ENCODE measurements around the gene COPS4. TPM values are rescaled to one million over a fixed set of nuclear protein-coding genes. Genes with fewer than 3 reads are reported as not detected.
"Not testable (repeated sequence)": the region's sequence is repeated elsewhere in the genome, so short reads cannot be mapped to it uniquely, and the experiment has no call there.

COPS4 gene
- total RNA-seq, 4 donors from 2014 or later = 35.3 to 69.9 (median 50.4) TPM

DNA sequence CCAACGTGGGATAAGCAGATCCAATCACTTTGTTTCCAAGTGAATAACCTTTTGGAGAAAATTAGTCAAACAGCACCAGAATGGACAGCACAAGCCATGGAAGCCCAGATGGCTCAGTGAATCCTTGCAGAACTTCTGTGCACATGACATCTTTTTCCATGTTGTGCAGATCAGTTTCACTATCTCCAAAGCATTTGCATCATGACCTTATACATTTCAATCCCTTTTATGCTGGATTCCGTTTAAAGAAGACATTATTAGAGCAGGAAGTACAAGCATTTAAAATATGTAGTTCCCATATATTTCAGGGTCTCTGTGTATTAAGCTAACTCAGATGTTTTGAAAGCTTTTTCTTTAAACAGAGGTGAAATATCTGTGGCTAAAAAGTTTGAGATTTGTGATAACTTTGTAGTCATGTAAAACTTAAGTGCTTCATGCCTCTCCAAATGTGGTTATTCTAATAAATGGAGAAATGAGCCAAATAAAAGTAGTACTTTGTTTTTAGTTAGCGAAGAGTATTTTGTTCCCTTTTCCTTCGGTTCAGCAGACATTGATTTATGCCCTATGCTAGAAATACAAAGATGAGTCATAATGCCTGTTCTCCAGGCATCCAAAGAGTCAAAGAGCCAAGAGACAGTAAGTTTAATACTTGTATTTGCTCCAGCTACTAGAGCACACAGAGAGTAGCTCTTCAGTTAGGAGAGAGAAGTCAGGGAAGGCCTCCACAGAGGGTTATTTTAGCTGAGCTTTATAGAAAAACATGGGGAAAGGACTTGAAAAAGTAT, 40.5 kb downstream of the COPS4 start:
- H3K4me3 ChIP-seq (replicated peaks in 1 of 3) = no peak overlapping the region
- no peaks in the 10 kb centered on the region for H3K27me3 ChIP-seq
- TF ChIP-seq POLR2A (IDR thresholded peaks at IDR 0.05) = no peak
- TF ChIP-seq, protein P1, sequence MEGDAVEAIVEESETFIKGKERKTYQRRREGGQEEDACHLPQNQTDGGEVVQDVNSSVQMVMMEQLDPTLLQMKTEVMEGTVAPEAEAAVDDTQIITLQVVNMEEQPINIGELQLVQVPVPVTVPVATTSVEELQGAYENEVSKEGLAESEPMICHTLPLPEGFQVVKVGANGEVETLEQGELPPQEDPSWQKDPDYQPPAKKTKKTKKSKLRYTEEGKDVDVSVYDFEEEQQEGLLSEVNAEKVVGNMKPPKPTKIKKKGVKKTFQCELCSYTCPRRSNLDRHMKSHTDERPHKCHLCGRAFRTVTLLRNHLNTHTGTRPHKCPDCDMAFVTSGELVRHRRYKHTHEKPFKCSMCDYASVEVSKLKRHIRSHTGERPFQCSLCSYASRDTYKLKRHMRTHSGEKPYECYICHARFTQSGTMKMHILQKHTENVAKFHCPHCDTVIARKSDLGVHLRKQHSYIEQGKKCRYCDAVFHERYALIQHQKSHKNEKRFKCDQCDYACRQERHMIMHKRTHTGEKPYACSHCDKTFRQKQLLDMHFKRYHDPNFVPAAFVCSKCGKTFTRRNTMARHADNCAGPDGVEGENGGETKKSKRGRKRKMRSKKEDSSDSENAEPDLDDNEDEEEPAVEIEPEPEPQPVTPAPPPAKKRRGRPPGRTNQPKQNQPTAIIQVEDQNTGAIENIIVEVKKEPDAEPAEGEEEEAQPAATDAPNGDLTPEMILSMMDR (IDR thresholded peaks at IDR 0.05) = no peak
- peaks cover 13 to 23% of the 10 kb centered on the region in 2 donors for H3K36me3 ChIP-seq
- no peaks in the 10 kb centered on the region for H3K9me3 ChIP-seq
- DNase-seq = no peak
- 75 to 85% methylated on average over 4 of the region's 4 CpGs for WGBS, 2 donors
- intact Hi-C loops (cut with DNase I) = loop anchor here (10.0 kb wide), 1 partner anchor 189 kb away; no protein-coding TSS in a partner anchor
- no peak overlapping the region for H3K27ac ChIP-seq
- no peaks in the 10 kb centered on the region for H3K4me1 ChIP-seq

DNA sequence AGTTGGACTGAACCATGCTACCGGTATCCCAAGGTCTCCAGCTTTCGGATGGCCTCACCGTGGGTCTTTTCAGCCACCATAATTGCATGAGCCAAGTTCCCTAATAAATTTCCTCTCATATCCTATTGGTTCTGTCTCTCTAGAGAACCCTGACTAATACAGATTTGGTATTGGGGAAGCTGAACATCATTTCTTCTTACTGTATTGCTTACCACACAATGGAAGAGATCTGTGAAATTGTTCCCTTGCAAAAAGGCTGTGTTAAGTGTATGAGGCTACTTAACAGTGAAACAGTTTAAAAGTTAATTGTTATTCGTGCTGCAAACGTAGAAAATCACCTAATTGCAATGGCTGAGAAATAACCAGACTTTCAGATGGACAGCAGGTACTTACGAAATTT, 45.6 kb downstream of the COPS4 start:
- H3K4me3 ChIP-seq (replicated peaks in 1 of 3) = no peak overlapping the region
- DNase-seq = no peak
- no peaks in the 10 kb centered on the region for H3K27me3 ChIP-seq
- TF ChIP-seq, protein P1 (IDR thresholded peaks at IDR 0.05) = no peak
- TF ChIP-seq POLR2A (IDR thresholded peaks at IDR 0.05) = no peak
- 75 to 85% methylated on average over 6 of the region's 6 CpGs for WGBS, 2 donors
- peaks cover 9 to 13% of the 10 kb centered on the region in 2 donors for H3K36me3 ChIP-seq
- peaks cover 0 to 5% of the 10 kb centered on the region in 2 donors for H3K4me1 ChIP-seq
- intact Hi-C loops (cut with DNase I) = no loop called here
- H3K9me3 ChIP-seq = no peaks in the 10 kb centered on the region
- H3K27ac ChIP-seq = no peak overlapping the region

DNA sequence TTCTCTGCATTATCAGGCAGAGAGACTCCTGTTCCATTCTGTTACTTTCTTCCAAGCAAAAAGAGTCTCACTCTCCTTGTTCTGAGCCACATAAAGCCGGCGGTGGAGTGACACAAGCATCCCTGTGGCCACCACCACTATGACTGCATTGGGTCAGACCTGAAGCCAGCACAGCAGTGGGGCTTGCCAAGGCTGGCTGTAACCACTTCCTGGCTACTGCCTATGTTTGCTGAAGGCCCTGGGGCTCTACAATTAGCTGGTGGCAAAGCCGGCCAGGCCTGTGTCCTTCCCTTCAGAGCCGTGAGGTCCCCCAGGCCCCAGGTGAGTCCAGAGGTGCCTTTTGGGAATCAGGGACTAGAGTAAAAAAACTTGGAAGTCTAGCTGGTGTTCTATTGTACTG, 47.8 kb downstream of the COPS4 start:
- intact Hi-C loops (cut with DNase I) = no loop called here
- Histone ChIP-seq H3K4me1 (peaks cover 0 to 5% of the 10 kb centered on the region in 2 donors), H3K27me3 (no peaks in the 10 kb centered on the region), H3K4me3 (replicated peaks in 1 of 3) (no peak overlapping the region), H3K9me3 (no peaks in the 10 kb centered on the region), H3K36me3 (no peaks in the 10 kb centered on the region), H3K27ac (no peak overlapping the region)
- 80 to 96% methylated on average over 4 of the region's 4 CpGs for WGBS, 2 donors
- TF ChIP-seq POLR2A (IDR thresholded peaks at IDR 0.05) = no peak
- TF ChIP-seq, protein P1 (IDR thresholded peaks at IDR 0.05) = no peak
- no peak for DNase-seq

DNA sequence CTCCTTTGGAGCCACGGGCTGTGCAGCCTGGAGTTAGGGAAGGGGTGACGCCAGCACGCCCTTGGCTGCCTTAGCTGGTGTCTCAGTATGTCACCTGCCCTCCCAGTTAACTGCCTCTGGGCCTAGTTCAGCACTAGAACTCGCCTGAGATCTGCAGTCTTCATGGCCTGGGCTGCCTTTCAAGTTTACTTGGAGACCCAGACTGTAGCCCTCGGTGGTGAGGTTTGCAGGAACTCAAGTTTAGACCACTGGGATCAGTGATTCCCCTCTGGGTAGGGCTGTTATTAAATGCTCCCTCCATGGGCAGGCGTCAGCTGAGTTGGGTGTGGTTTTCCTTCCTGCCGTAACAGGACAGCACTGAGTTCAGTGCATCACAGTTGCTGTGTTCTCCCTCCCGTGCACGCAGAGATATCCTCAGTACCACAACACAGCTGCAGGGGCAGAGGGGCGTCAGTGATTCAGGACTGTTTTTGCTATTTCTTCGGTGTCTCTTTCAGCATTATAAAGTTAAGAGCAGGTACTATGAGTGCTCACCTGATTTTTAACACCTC, 49.0 kb downstream of the COPS4 start:
- Histone ChIP-seq H3K4me1 (peaks cover 0 to 5% of the 10 kb centered on the region in 2 donors), H3K36me3 (no peaks in the 10 kb centered on the region), H3K27ac (no peak overlapping the region), H3K27me3 (no peaks in the 10 kb centered on the region), H3K4me3 (replicated peaks in 1 of 3) (no peak overlapping the region), H3K9me3 (no peaks in the 10 kb centered on the region)
- DNase-seq = peak in 1 of 2 donors; percentile 4
- TF ChIP-seq POLR2A (IDR thresholded peaks at IDR 0.05) = no peak
- TF ChIP-seq, protein P1 (IDR thresholded peaks at IDR 0.05) = no peak
- WGBS, 2 donors = 72 to 86% methylated on average over 9 to 11 of the region's 11 CpGs
- intact Hi-C loops (cut with DNase I) = no loop called here

DNA sequence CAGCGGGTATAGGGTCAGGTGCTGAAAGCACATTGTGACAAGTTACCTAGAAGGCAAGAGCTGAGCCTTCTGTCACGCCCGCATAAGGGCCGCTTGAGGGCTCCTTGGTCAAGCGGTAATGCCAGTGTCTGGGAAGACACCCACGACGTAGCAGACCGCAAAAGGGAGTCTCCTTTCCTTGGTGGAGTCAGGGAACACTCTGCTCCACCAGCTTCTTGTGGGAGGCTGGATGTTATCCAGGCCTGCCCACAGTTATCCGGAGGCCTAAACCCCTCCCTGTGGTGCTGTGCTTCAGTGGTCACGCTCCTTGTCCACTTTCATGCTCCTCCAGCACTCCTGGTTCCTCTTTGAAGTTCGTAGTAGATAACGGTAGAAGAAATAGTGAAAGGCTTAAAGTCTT, 50.0 kb downstream of the COPS4 start:
- peak; percentile 21 to 46 for DNase-seq
- 58 to 70% methylated on average over 12 of the region's 12 CpGs for WGBS, 2 donors
- H3K4me3 ChIP-seq (replicated peaks in 1 of 3); H3K9me3 ChIP-seq; intact Hi-C loops (cut with DNase I); H3K36me3 ChIP-seq; H3K4me1 ChIP-seq; H3K27me3 ChIP-seq; H3K27ac ChIP-seq: not testable (repeated sequence)

Data from thyroid gland (tissue), 4 donors.